GM12878 (cell line): ENCODE measurements around the gene ASIC4. TPM values are rescaled to one million over a fixed set of nuclear protein-coding genes. Genes with fewer than 3 reads are reported as not detected.

Source experiments
- ATAC-seq: fragments of 200-7000 bp; cut with Tn5 transposase; 3 replicates; pipeline ENCODE4 v1.9.1; 2020; ENCODE audit warnings: mild to moderate bottlenecking, moderate library complexity
- BruUV-seq: library from RNA; stranded (reverse); fragments of 400-500 nt; replicated peaks from 2 replicates; lab custom pipeline; 2021; lab: Mats Ljungman, UMichigan
- CTCF ChIA-PET: fragments of 300-600 bp; sonication (Branson Sonifier 250); formaldehyde crosslinking; extraction: SDS; loops from one replicate; lab custom pipeline; 2021; ENCODE audit warnings: inconsistent platforms; lab: Yijun Ruan, JAX
- POLR2A ChIA-PET: fragments of 350-600 bp; formaldehyde crosslinking; extraction: SDS; loops from one replicate; lab custom pipeline; 2021; ENCODE audit warnings: inconsistent platforms; lab: Charles Lee
- RAD21 ChIA-PET: fragments of 300-600 bp; sonication (Branson Sonifier 250); formaldehyde crosslinking; loops from one replicate; lab custom pipeline; 2023; ENCODE audit warnings: antibody characterized with exemption; ENCODE audit not compliant: unreplicated experiment; lab: Charles Lee
- SMC1A ChIA-PET: fragments of 300-600 bp; sonication (Branson Sonifier 250); formaldehyde crosslinking; loops from one replicate; lab custom pipeline; 2023; ENCODE audit not compliant: unreplicated experiment, uncharacterized antibody; lab: Charles Lee
- DNase-seq: peaks from one replicate; pipeline ENCODE4 v3.0.0-alpha.2; 2011; ENCODE audit warnings: low read depth, low spot score
- FAIRE-seq: peaks from 3 replicates; lab custom pipeline; 2011; peaks lifted over from hg19 to GRCh38; lab: Jason Lieb, UNC
- H2AFZ ChIP-seq: 2 replicates; pipeline ENCODE4 v1.6.0; 2011; ENCODE audit warnings: low read depth, low read length, control low read depth; ENCODE audit not compliant: control insufficient read depth
- H3K27ac ChIP-seq: 2 replicates; pipeline ENCODE4 v1.5.1; 2011; ENCODE audit warnings: control low read depth; ENCODE audit not compliant: control insufficient read depth, insufficient read depth
- H3K27me3 ChIP-seq, 2 experiments: replicated peaks in 1 of 2; 2 replicates each; pipeline versions ENCODE4 v1.6.0 to v1.6.1; 2011; ENCODE audit warnings: low read length in 1 of 2; ENCODE audit not compliant: control insufficient read depth in 2 of 2, insufficient read depth in 2 of 2
- H3K36me3 ChIP-seq, 2 experiments: 2 replicates each; pipeline ENCODE4 v1.5.1; 2011; ENCODE audit warnings: low read length in 1 of 2; ENCODE audit not compliant: control insufficient read depth in 2 of 2, insufficient read depth in 2 of 2
- H3K4me1 ChIP-seq: 2 replicates; pipeline ENCODE4 v1.6.1; 2011; ENCODE audit warnings: mild to moderate bottlenecking, low read length, moderate library complexity, mixed read lengths; ENCODE audit not compliant: control insufficient read depth, insufficient read depth
- H3K4me2 ChIP-seq: 2 replicates; pipeline ENCODE4 v1.6.0; 2011; ENCODE audit warnings: control low read depth; ENCODE audit not compliant: control insufficient read depth, insufficient read depth
- H3K4me3 ChIP-seq: fragments of 200-600 bp; sonication (generic); 2 replicates; pipeline ENCODE4 v1.5.1; 2016
- H3K79me2 ChIP-seq: 2 replicates; pipeline ENCODE4 v1.6.0; 2011; ENCODE audit warnings: low read length; ENCODE audit not compliant: control insufficient read depth, insufficient read depth
- H3K9ac ChIP-seq: 2 replicates; pipeline ENCODE4 v1.8.0; 2011; ENCODE audit warnings: low read length, control low read depth, mixed read lengths; ENCODE audit not compliant: control insufficient read depth, insufficient read depth
- H3K9me3 ChIP-seq: replicated peaks from 3 replicates; pipeline ENCODE4 v1.5.1; 2011; ENCODE audit warnings: mild to moderate bottlenecking, low read length; ENCODE audit not compliant: control insufficient read depth, insufficient read depth
- H4K20me1 ChIP-seq: 2 replicates; pipeline ENCODE4 v1.6.0; 2011; ENCODE audit not compliant: control insufficient read depth, insufficient read depth
- JUNB ChIP-seq: IDR thresholded peaks from 2 replicates; pipeline ENCODE4 v1.6.1; 2016; ENCODE audit warnings: antibody characterized with exemption, mild to moderate bottlenecking
- MTA3 ChIP-seq: IDR thresholded peaks from 2 replicates; pipeline ENCODE4 v1.6.1; 2012; ENCODE audit warnings: low read length, inconsistent platforms, borderline replicate concordance
- PKNOX1 ChIP-seq: fragments of 450-650 bp; IDR thresholded peaks from 2 replicates; pipeline ENCODE4 v1.6.1; 2016; ENCODE audit warnings: mild to moderate bottlenecking
- RAD51 ChIP-seq: fragments of 450-650 bp; IDR thresholded peaks from 2 replicates; pipeline ENCODE4 v1.6.1; 2016; ENCODE audit warnings: moderate library complexity, mild to moderate bottlenecking, inconsistent platforms
- SMAD1 ChIP-seq: fragments of 450-650 bp; IDR thresholded peaks from 2 replicates; pipeline ENCODE4 v1.6.1; 2018; ENCODE audit warnings: mild to moderate bottlenecking, low read depth; ENCODE audit not compliant: partially characterized antibody
- TBL1XR1 ChIP-seq: IDR thresholded peaks from 2 replicates; pipeline ENCODE4 v1.6.1; 2012; ENCODE audit warnings: low read depth, low read length, improper control_type of control experiment
- ZNF217 ChIP-seq: fragments of 450-650 bp; IDR thresholded peaks from 2 replicates; pipeline ENCODE4 v1.6.1; 2017; ENCODE audit warnings: antibody characterized with exemption, mild to moderate bottlenecking
- ZSCAN29 ChIP-seq: fragments of 450-650 bp; IDR thresholded peaks from 2 replicates; pipeline ENCODE4 v1.6.1; 2017; ENCODE audit warnings: mild to moderate bottlenecking, moderate library complexity
- WGBS: methylation state at CpG from one replicate; pipeline ENCODE4 v1.1.6; 2016; ENCODE audit warnings: low lambda C conversion rate; ENCODE audit not compliant: insufficient replicate concordance, insufficient coverage; ENCODE audit errors: missing lambda C conversion rate; 5-methylcytosine and 5-hydroxymethylcytosine counted together
- in situ Hi-C: fragments of 300-500 bp; cut with MboI; formaldehyde crosslinking; loops from 9 replicates; pipeline ENCODE4 v1.14.3; 2018; ENCODE audit warnings: mixed read lengths
- intact Hi-C: fragments of 100-400 bp; cut with micrococcal nuclease; formaldehyde crosslinking; loops from one replicate; pipeline ENCODE4 v1.14.2; 2022; ENCODE audit not compliant: unreplicated experiment
- polyA plus RNA-seq, 11 experiments: library from polyadenylated mRNA; depleted of rRNA in 4 of 11; unstranded in 6 of 11; stranded (reverse) in 5 of 11; fragments of >200 nt; fragmentation: Nextera tagmentation in 4 of 11; fragmentation: Illumina TruSeq in 1 of 11; extraction: Ambion mirVana in 4 of 11; extraction: Trizol in 1 of 11; gene quantifications; 1 replicate in 1 of 11; 2 replicates in 10 of 11; pipeline versions ENCODE4 v1.2.1 to v1.2.3, GENCODE V29; 2011 to 2016; ENCODE audit warnings: inconsistent platforms in 2 of 11, missing spikeins in 2 of 11, low read depth in 1 of 11
- total RNA-seq, 4 experiments: library from RNA; depleted of rRNA in 3 of 4; stranded (reverse); fragments of >200 nt in 3 of 4; fragmentation: Illumina TruSeq in 1 of 4; extraction: Trizol in 1 of 4; gene quantifications; 2 replicates each; pipeline versions ENCODE4 v1.2.1 to v1.2.3, GENCODE V29; 2013 to 2021
- TF ChIP-seq, protein P1 (sequence below): fragments of 450-650 bp; IDR thresholded peaks from 2 replicates; pipeline ENCODE4 v1.6.1; 2017; ENCODE audit warnings: mild to moderate bottlenecking

Gene ASIC4
- total and polyA plus RNA-seq, 10 of the 15 experiments (the other 5 are each of a cell fraction or from before 2014, with no cell fraction given): 0.01 TPM; not detected in 9

DNA sequence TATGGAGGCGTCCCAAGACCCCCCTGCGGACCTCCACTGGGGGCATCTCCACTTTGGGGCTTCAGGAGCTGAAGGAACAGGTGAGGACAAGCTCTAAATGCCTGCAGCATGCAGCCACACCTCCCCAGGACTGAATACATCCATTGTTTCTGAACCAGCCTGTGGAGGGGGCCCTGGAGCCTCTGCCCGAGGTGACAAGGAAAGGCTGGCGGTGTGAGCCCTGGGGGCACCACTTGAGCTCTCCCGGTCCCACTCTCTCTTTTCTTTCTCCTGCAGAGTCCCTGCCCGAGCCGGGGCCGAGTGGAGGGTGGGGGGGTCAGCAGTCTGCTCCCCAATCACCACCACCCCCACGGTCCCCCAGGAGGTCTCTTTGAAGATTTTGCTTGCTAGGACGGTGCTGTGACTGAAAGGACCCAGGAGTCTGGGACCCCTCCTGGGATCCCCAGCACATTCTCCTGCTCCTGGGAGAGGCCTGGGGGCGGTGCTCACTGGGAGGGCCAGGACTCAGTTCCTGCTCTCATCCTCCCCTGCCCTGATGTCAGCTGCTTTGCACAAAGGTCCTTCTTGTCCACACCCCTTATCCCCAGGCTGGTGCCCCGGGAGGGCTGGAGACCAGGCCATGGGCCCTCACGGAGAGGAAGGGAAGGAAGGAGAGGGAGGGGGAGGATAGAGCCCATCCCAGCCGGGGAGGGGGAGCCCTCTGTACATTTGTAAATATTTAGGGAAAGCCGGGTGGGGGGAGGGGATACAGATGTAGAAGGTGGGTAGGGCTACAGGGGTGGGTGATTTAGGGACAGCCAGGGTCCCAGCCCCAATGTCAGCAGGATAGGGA lies 23.6 kb downstream of the ASIC4 start:
- POLR2A ChIA-PET: interaction anchor here (1.0 kb wide), 1 partner anchor 59 kb away, joined by 3 read pairs; the partner anchor contains the start of gene STK11IP
- RAD21 ChIA-PET: no interaction called here
- H3K4me1 ChIP-seq: peaks cover 3% of the 10 kb centered on the region; the same call in 1 of the 2 replicates
- intact Hi-C loops: no loop called here
- no peak overlapping the region for H3K9ac ChIP-seq
- H4K20me1 ChIP-seq: no peaks in the 10 kb centered on the region
- in situ Hi-C loops: no loop called here
- no peak overlapping the region for H2AFZ ChIP-seq
- no peak overlapping the region for H3K4me3 ChIP-seq
- peaks cover 0 to 3% of the 10 kb centered on the region in 2 experiments; a peak in 2 of 4 replicates for H3K27me3 ChIP-seq
- H3K9me3 ChIP-seq: no peaks in the 10 kb centered on the region
- no peaks in the 10 kb centered on the region; a peak in 1 of 4 replicates for H3K36me3 ChIP-seq
- H3K4me2 ChIP-seq: no peak overlapping the region
- CTCF ChIA-PET: interaction anchor here (0.6 to 4.6 kb wide), 4 partner anchors 8 to 153 kb away, joined by 3 to 63 read pairs (median 4); a partner anchor contains a TSS
- ATAC-seq: no peak
- no peak for DNase-seq
- SMC1A ChIA-PET: no interaction called here
- 34% methylated on average over 12 of the region's 15 CpGs for WGBS
- no peaks in the 10 kb centered on the region for H3K79me2 ChIP-seq
- BruUV-seq: no TSS peak
- TF ChIP-seq ZNF217: no peak
- TF ChIP-seq ZSCAN29: no peak
- TF ChIP-seq TBL1XR1: no peak
- no peak for TF ChIP-seq MTA3
- no peak overlapping the region for H3K27ac ChIP-seq
- no peak for FAIRE-seq

- DNase-seq (no peak), ATAC-seq (no peak), FAIRE-seq (no peak)
- Histone ChIP-seq H3K36me3 (no peaks in the 10 kb centered on the region; a peak in 1 of 4 replicates), H3K27me3 (peaks cover 0 to 3% of the 10 kb centered on the region in 2 experiments; a peak in 2 of 4 replicates), H2AFZ (no peak overlapping the region), H3K27ac (no peak overlapping the region), H3K9ac (no peak overlapping the region), H3K4me3 (no peak overlapping the region), H3K9me3 (no peaks in the 10 kb centered on the region), H3K79me2 (no peaks in the 10 kb centered on the region), H3K4me1 (peaks cover 3% of the 10 kb centered on the region; the same call in 1 of the 2 replicates), H3K4me2 (no peak overlapping the region), H4K20me1 (no peaks in the 10 kb centered on the region)
- BruUV-seq: no TSS peak
- ChIA-PET SMC1A (no interaction called here), CTCF (interaction anchor here (1.3 to 4.6 kb wide), 2 partner anchors 9 to 152 kb away, joined by 4 to 63 read pairs; no protein-coding TSS in a partner anchor), POLR2A (no interaction called here), RAD21 (no interaction called here)
- in situ Hi-C loops: no loop called here
- intact Hi-C loops: no loop called here
- WGBS: 58% methylated on average over 6 of the region's 6 CpGs
- TF ChIP-seq SMAD1: no peak
- TF ChIP-seq, protein P1, sequence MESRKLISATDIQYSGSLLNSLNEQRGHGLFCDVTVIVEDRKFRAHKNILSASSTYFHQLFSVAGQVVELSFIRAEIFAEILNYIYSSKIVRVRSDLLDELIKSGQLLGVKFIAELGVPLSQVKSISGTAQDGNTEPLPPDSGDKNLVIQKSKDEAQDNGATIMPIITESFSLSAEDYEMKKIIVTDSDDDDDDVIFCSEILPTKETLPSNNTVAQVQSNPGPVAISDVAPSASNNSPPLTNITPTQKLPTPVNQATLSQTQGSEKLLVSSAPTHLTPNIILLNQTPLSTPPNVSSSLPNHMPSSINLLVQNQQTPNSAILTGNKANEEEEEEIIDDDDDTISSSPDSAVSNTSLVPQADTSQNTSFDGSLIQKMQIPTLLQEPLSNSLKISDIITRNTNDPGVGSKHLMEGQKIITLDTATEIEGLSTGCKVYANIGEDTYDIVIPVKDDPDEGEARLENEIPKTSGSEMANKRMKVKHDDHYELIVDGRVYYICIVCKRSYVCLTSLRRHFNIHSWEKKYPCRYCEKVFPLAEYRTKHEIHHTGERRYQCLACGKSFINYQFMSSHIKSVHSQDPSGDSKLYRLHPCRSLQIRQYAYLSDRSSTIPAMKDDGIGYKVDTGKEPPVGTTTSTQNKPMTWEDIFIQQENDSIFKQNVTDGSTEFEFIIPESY: no peak
- TF ChIP-seq JUNB: no peak
- TF ChIP-seq RAD51: no peak
- no peak for TF ChIP-seq PKNOX1
These were observed 24.2 kb downstream of the ASIC4 start for GRCh38 chr2:219538504-219538951.
